Measurements from ENCODE around the gene SCGB1D4.

The SCGB1D4 gene

DNA sequence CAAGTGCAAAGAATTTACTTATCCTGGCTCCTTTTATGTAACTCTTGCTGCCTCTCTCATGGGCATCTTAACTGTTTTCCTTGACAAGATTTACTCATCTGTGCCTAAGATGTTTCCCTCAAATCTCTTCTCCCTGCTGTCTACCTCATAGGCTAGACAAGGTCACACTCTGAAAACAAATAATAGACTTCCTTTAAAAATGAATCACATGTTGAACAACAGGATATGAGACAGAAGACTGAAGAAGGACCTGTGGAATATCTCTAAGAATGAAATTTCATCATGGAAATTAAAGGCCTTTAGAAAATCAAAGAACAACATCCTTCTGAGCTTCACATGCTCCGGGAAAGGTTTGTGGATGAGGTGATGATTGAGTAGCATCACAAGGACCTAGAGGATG lies 34.9 kb downstream of the SCGB1D4 start:
- Mint-ChIP-seq H3K9me3 (peaks cover 0 to 2% of the 10 kb centered on the region in 2 donors), H3K27ac (no peak overlapping the region), H3K4me3 (no peak overlapping the region), H3K36me3 (no peaks in the 10 kb centered on the region), H3K27me3 (peaks cover 28 to 31% of the 10 kb centered on the region in 2 donors), H3K4me1 (no peaks in the 10 kb centered on the region)
- no peak for ATAC-seq (replicated peaks)
- no peak for DNase-seq

DNA sequence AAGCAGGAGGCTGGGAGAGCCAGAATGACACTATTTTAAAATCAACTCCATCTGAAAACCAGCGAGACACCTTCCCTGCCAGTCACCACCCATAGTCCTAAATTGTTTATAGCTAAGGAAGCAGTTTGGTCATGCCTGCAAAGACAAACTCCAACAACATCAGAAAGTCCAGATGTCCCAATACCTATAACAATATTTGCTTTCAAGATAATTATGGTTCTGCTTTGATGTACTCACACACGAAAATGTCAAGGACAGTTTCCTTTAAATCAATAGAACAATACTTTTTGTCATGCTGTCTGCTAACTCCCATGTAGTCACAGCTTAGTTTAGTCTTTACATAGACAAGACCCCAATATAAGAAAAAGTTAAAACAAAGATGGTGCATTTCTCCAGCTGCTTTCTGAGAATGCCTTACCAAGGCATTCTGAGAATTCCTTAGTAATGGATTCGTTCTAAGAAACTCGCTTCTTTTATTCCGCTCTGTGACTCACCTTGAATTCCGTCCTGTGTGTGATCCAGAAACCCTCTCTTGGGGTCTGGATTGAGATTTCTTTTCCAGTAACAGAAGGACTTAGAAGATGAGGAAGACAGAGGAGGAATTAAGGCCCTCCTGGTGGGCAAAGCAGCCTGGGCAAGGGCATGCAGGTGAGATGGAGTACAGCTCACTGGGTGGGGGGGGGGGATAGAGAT lies 38.5 kb downstream of the SCGB1D4 start:
- Mint-ChIP-seq H3K4me1 (no peaks in the 10 kb centered on the region), H3K27ac (no peak overlapping the region), H3K9me3 (peaks cover 0 to 4% of the 10 kb centered on the region in 2 donors), H3K36me3 (no peaks in the 10 kb centered on the region), H3K4me3 (no peak overlapping the region), H3K27me3 (peaks cover 35 to 42% of the 10 kb centered on the region in 2 donors)
- ATAC-seq (replicated peaks) (no peak), DNase-seq (no peak)

DNA sequence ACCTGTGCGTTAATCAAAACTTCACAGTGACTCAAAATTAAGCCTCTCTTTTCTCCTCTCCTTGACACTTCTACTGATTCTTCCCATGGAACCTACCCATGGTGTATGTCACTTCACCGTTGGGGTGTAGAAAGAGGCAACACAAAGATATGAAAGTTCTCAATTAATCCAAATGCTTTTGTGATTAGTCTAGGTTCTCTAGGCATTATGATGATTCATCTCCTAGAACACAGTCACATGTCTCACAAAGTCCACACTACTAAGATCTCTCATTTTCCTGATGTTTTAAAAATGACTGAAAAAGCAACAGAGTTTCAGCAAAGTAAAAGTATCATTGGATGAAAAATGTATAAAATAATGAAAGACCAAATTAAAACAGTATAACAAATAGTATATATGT lies 42.6 kb downstream of the SCGB1D4 start:
- no peak overlapping the region for H3K4me3 Mint-ChIP-seq
- no peak overlapping the region for H3K27ac Mint-ChIP-seq
- ATAC-seq (replicated peaks) (no peak), DNase-seq (no peak)
- peaks cover 8 to 18% of the 10 kb centered on the region in 2 donors for H3K9me3 Mint-ChIP-seq
- no peaks in the 10 kb centered on the region for H3K4me1 Mint-ChIP-seq
- peaks cover 0 to 3% of the 10 kb centered on the region in 2 donors for H3K36me3 Mint-ChIP-seq
- H3K27me3 Mint-ChIP-seq, result peaks cover 32 to 35% of the 10 kb centered on the region in 2 donors

DNA sequence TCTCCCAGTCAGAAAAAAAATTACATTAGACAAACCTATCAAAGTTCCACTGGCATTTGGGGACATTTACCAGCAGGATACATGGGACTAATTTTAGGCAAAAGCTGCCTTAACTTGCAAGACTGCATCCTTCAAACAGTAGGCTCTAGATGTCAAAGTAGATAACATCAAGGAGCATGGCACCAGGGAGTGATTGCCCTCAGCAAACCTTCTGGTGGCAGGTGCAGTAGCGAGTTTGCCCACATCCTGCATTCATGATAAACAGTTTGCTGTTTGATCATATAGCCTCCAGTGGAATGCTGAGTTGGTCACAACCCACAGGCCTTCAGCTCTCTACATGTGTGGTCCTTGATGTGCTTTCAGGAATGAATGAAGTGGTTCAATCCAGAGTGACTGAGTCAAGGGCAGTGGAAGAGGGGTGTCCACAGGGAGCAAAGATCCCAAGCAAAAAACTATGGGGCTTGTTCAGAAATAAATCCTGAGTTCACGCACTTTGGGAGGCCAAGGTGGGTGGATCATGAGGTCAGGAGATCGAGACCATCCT lies 44.8 kb downstream of the SCGB1D4 start:
- Mint-ChIP-seq H3K27ac (no peak overlapping the region), H3K9me3 (peaks cover 28 to 34% of the 10 kb centered on the region in 2 donors), H3K27me3 (peaks cover 33 to 37% of the 10 kb centered on the region in 2 donors), H3K4me3 (no peak overlapping the region), H3K36me3 (peaks cover 2 to 15% of the 10 kb centered on the region in 2 donors), H3K4me1 (no peaks in the 10 kb centered on the region)
- ATAC-seq (replicated peaks), result no peak
- DNase-seq, result no peak

DNA sequence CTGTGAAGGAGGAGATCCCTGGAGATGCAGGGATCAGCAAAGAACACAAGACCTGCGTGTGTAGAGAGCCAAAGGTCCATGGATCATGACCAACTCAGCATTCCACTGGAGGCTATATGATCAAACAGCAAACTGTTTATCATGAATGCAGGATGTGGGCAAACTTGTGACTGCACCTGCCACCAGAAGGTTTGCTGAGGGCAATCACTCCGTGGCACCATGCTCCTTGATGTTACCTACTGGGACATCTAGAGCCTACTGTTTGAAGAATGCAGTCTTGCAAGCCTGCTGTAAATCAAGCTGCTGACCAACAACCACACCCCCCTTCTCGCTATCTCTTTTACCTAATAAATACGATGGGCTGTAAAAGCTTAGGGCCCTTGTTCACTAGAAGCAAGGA lies 47.2 kb downstream of the SCGB1D4 start:
- DNase-seq, result no peak
- peaks cover 2 to 15% of the 10 kb centered on the region in 2 donors for H3K36me3 Mint-ChIP-seq
- no peak overlapping the region for H3K4me3 Mint-ChIP-seq
- H3K4me1 Mint-ChIP-seq, result no peaks in the 10 kb centered on the region
- no peak overlapping the region for H3K27ac Mint-ChIP-seq
- no peak for ATAC-seq (replicated peaks)
- H3K9me3 Mint-ChIP-seq, result peaks cover 28 to 34% of the 10 kb centered on the region in 2 donors
- H3K27me3 Mint-ChIP-seq, result peaks cover 27 to 32% of the 10 kb centered on the region in 2 donors

All from stimulated activated naive B cell treated with anti-CD40 and anti-IgM and Interleukin-4, amounts not matched to agents 10 μg/mL and 1 μg/mL and 100 μg/mL, for 72 hours (primary cell).